GM23338 (cell line): Measurements from ENCODE around the gene SORL1. TPM values are rescaled to one million over a fixed set of nuclear protein-coding genes. Genes with fewer than 3 reads are reported as not detected.

Experiments
- ATAC-seq: fragments of 200-7000 bp; cut with Tn5 transposase; 3 replicates; pipeline ENCODE4 v1.9.1; 2020
- DNase-seq: peaks from one replicate; pipeline ENCODE4 v3.0.0-alpha.2; 2015; ENCODE audit warnings: low spot score
- H2AFZ ChIP-seq: fragments of 200-600 bp; sonication (generic); 2 replicates; pipeline ENCODE4 v1.8.0; 2016; ENCODE audit warnings: antibody characterized with exemption, mild to moderate bottlenecking, moderate library complexity
- H3F3A ChIP-seq: fragments of 200-600 bp; sonication (generic); replicated peaks from 2 replicates; pipeline ENCODE4 v1.8.0; 2017; ENCODE audit warnings: antibody characterized with exemption, mixed run types, low read depth
- H3K27ac ChIP-seq: fragments of 200-600 bp; sonication (generic); 2 replicates; pipeline ENCODE4 v1.6.1; 2016; ENCODE audit warnings: low read depth
- H3K27me3 ChIP-seq: fragments of 200-600 bp; sonication (generic); 2 replicates; pipeline ENCODE4 v1.8.0; 2016; ENCODE audit warnings: mild to moderate bottlenecking, mixed run types, moderate library complexity; ENCODE audit not compliant: insufficient read depth
- H3K36me3 ChIP-seq: fragments of 200-600 bp; sonication (generic); 2 replicates; pipeline ENCODE4 v1.8.0; 2016; ENCODE audit warnings: mild to moderate bottlenecking; ENCODE audit not compliant: insufficient read depth
- H3K4me1 ChIP-seq: fragments of 200-600 bp; sonication (generic); 2 replicates; pipeline ENCODE4 v1.8.0; 2016; ENCODE audit warnings: mild to moderate bottlenecking, moderate library complexity; ENCODE audit not compliant: insufficient read depth
- H3K4me2 ChIP-seq: fragments of 200-600 bp; sonication (generic); 2 replicates; pipeline ENCODE4 v1.7.1; 2017; ENCODE audit warnings: mixed run types
- H3K4me3 ChIP-seq: fragments of 200-600 bp; sonication (generic); 2 replicates; pipeline ENCODE4 v1.6.1; 2016; ENCODE audit warnings: mixed run types
- H3K79me2 ChIP-seq: fragments of 200-600 bp; sonication (generic); replicated peaks from 2 replicates; pipeline ENCODE4 v1.8.0; 2017; ENCODE audit warnings: mild to moderate bottlenecking; ENCODE audit not compliant: insufficient read depth
- H3K9me2 ChIP-seq: fragments of 200-600 bp; sonication (generic); 2 replicates; pipeline ENCODE4 v1.8.0; 2017; ENCODE audit not compliant: insufficient read depth
- H4K20me1 ChIP-seq: fragments of 200-600 bp; sonication (generic); replicated peaks from 2 replicates; pipeline ENCODE4 v1.8.0; 2017; ENCODE audit warnings: mild to moderate bottlenecking; ENCODE audit not compliant: insufficient read depth
- H3K27ac Mint-ChIP-seq: 2 replicates; pipeline ENCODE4 v1.8.0; 2020; ENCODE audit warnings: inconsistent platforms, mild to moderate bottlenecking, moderate library complexity, mixed read lengths
- H3K27me3 Mint-ChIP-seq: 3 replicates; pipeline ENCODE4 v1.8.0; 2022; ENCODE audit warnings: low read depth, mild to moderate bottlenecking, moderate library complexity, mixed read lengths, inconsistent platforms; ENCODE audit not compliant: insufficient read depth, poor library complexity
- H3K36me3 Mint-ChIP-seq: 3 replicates; pipeline ENCODE4 v1.8.0; 2021; ENCODE audit warnings: low read depth, mild to moderate bottlenecking, inconsistent platforms, moderate library complexity, mixed read lengths
- H3K4me1 Mint-ChIP-seq: 3 replicates; pipeline ENCODE4 v1.8.0; 2020; ENCODE audit warnings: mild to moderate bottlenecking, inconsistent platforms, mixed read lengths
- H3K4me3 Mint-ChIP-seq: 3 replicates; pipeline ENCODE4 v1.8.0; 2021; ENCODE audit warnings: moderate library complexity, mild to moderate bottlenecking, inconsistent platforms, mixed read lengths
- H3K9me3 Mint-ChIP-seq: 3 replicates; pipeline ENCODE4 v1.8.0; 2020; ENCODE audit warnings: moderate library complexity, mild to moderate bottlenecking, inconsistent platforms, mixed read lengths
- CTCF ChIP-seq, 2 experiments: fragments of 200-600 bp in 1 of 2; sonication (generic) in 1 of 2; conservative IDR thresholded peaks; 2 replicates each; pipeline versions ENCODE4 v1.5.1 to v1.6.1; 2016 to 2017; ENCODE audit warnings: antibody characterized with exemption in 2 of 2, low read depth in 2 of 2, mild to moderate bottlenecking in 2 of 2, moderate library complexity in 1 of 2
- EZH2 ChIP-seq: fragments of 200-600 bp; sonication (generic); IDR thresholded peaks from one replicate; pipeline ENCODE4 v1.8.0; 2017; ENCODE audit warnings: antibody characterized with exemption, mild to moderate bottlenecking, low read depth; ENCODE audit not compliant: unreplicated experiment
- EZH2phosphoT487 ChIP-seq: fragments of 200-600 bp; sonication (generic); IDR thresholded peaks from one replicate; pipeline ENCODE4 v1.8.1; 2018; ENCODE audit warnings: antibody characterized with exemption; ENCODE audit not compliant: unreplicated experiment
- POLR2AphosphoS5 ChIP-seq: IDR thresholded peaks from 2 replicates; pipeline ENCODE4 v1.6.1; 2016; ENCODE audit warnings: antibody characterized with exemption, low read depth
- ZNF331 ChIP-seq: fragments of 250-450 bp; sonication (Bioruptor Pico); IDR thresholded peaks from 2 replicates; pipeline ENCODE4 v1.5.0; 2020; ENCODE audit warnings: low read depth, mild to moderate bottlenecking, moderate library complexity
- ZNF462 ChIP-seq: fragments of 250-450 bp; sonication (Bioruptor Pico); IDR thresholded peaks from 2 replicates; pipeline ENCODE4 v1.5.0; 2020; ENCODE audit warnings: mild to moderate bottlenecking, moderate library complexity
- polyA plus RNA-seq: library from polyadenylated mRNA; unstranded; fragments of >200 nt; fragmentation: Nextera tagmentation; extraction: Ambion mirVana; gene quantifications from 2 replicates; pipeline ENCODE4 v1.2.1, GENCODE V29; 2016
- total RNA-seq: library from RNA; depleted of rRNA; stranded (reverse); fragments of >200 nt; shearing (Covaris generic); gene quantifications from 2 replicates; pipeline ENCODE4 v1.2.3, GENCODE V29; 2014

The SORL1 gene
- total and polyA plus RNA-seq, 2 experiments from 2014 or later = 23.0 to 78.8 TPM

GRCh38 chr11:121499405-121499804 is 47.3 kb downstream of the SORL1 start:
- H3K4me2 ChIP-seq = no peak overlapping the region
- Mint-ChIP-seq H3K27ac (no peak overlapping the region), H3K27me3 (peaks cover 3% of the 10 kb centered on the region), H3K36me3 (peaks cover 76% of the 10 kb centered on the region), H3K9me3 (peaks cover 3% of the 10 kb centered on the region; the same call in 2 of the 3 replicates), H3K4me1 (peaks cover 16% of the 10 kb centered on the region), H3K4me3 (no peak overlapping the region)
- H3K27me3 ChIP-seq = no peaks in the 10 kb centered on the region
- H3K9me2 ChIP-seq = 0 out of 2 replicates have a peak, but pooled peaks cover 11% of the 10 kb centered on the region
- DNase-seq = no peak
- peaks cover 27% of the 10 kb centered on the region for H3K36me3 ChIP-seq
- TF ChIP-seq CTCF (conservative IDR thresholded peaks at IDR 0.05; ENCODE audit: low read depth in 2 of 2) (no peak), EZH2 (no peak), EZH2phosphoT487 (no peak)
- H3F3A ChIP-seq = no peaks in the 10 kb centered on the region
- peaks cover 7% of the 10 kb centered on the region for H3K4me1 ChIP-seq
- no peak overlapping the region for H3K4me3 ChIP-seq
- H4K20me1 ChIP-seq = no peaks in the 10 kb centered on the region; the same call in 1 of the 2 replicates
- no peaks in the 10 kb centered on the region; the same call in 1 of the 2 replicates for H3K79me2 ChIP-seq
- H3K27ac ChIP-seq = peak overlapping the region; percentile 18
- ATAC-seq = no peak
- H2AFZ ChIP-seq = no peak overlapping the region

- DNase-seq = no peak
- Histone ChIP-seq H3K27ac (no peak overlapping the region), H3F3A (no peaks in the 10 kb centered on the region), H3K4me1 (no peaks in the 10 kb centered on the region), H3K79me2 (no peaks in the 10 kb centered on the region; the same call in 1 of the 2 replicates), H3K4me3 (no peak overlapping the region), H3K4me2 (no peak overlapping the region), H2AFZ (no peak overlapping the region), H3K27me3 (no peaks in the 10 kb centered on the region), H4K20me1 (no peaks in the 10 kb centered on the region; the same call in 1 of the 2 replicates), H3K36me3 (peaks cover 27% of the 10 kb centered on the region), H3K9me2 (0 out of 2 replicates have a peak, but pooled peaks cover 9% of the 10 kb centered on the region)
- no peak for ATAC-seq
- no peak overlapping the region for H3K27ac Mint-ChIP-seq
- peaks cover 11% of the 10 kb centered on the region; the same call in 1 of the 3 replicates for H3K4me1 Mint-ChIP-seq
- H3K9me3 Mint-ChIP-seq = peaks cover 3% of the 10 kb centered on the region; the same call in 2 of the 3 replicates
- TF ChIP-seq POLR2AphosphoS5 (no peak), EZH2phosphoT487 (no peak), ZNF331 (CRISPR knock-in tag) (no peak)
- no peak overlapping the region for H3K4me3 Mint-ChIP-seq
- peaks cover 84% of the 10 kb centered on the region for H3K36me3 Mint-ChIP-seq
- peaks cover 3% of the 10 kb centered on the region for H3K27me3 Mint-ChIP-seq
Measured at GRCh38 chr11:121500275-121500674, 48.2 kb downstream of the SORL1 start.

GRCh38 chr11:121500717-121501116 is 48.6 kb downstream of the SORL1 start:
- Mint-ChIP-seq H3K27ac (no peak overlapping the region), H3K9me3 (peaks cover 5% of the 10 kb centered on the region), H3K4me3 (no peak overlapping the region), H3K27me3 (peaks cover 3% of the 10 kb centered on the region), H3K4me1 (0 out of 3 replicates have a peak, but pooled peaks cover 8% of the 10 kb centered on the region), H3K36me3 (peaks cover 85% of the 10 kb centered on the region)
- H3K4me3 ChIP-seq = no peak overlapping the region
- no peak overlapping the region for H3K27ac ChIP-seq
- peaks cover 30% of the 10 kb centered on the region for H3K36me3 ChIP-seq
- no peaks in the 10 kb centered on the region for H3F3A ChIP-seq
- H3K4me1 ChIP-seq = no peaks in the 10 kb centered on the region
- H2AFZ ChIP-seq = no peak overlapping the region
- H3K79me2 ChIP-seq = peaks cover 4% of the 10 kb centered on the region
- H3K9me2 ChIP-seq = 0 out of 2 replicates have a peak, but pooled peaks cover 5% of the 10 kb centered on the region
- ATAC-seq (no peak), DNase-seq (no peak)
- H3K27me3 ChIP-seq = no peaks in the 10 kb centered on the region
- H3K4me2 ChIP-seq = no peak overlapping the region
- no peaks in the 10 kb centered on the region; the same call in 1 of the 2 replicates for H4K20me1 ChIP-seq
- TF ChIP-seq POLR2AphosphoS5 (no peak), ZNF462 (CRISPR knock-in tag) (no peak)
